ENCODE results near the gene SAA4. TPM values are rescaled to one million over a fixed set of nuclear protein-coding genes. Genes with fewer than 3 reads are reported as not detected.
"Not testable (repeated sequence)": the region's sequence is repeated elsewhere in the genome, so short reads cannot be mapped to it uniquely, and the experiment has no call there.

Gene SAA4
- total RNA-seq, 6 experiments from 2014 or later = 798 to 1,388 (median 1,016) TPM

- no CpG with 5 or more reads among the region's 5 CpGs for WGBS (ENCODE audit: insufficient coverage, low coverage, low lambda C conversion rate, missing lambda C conversion rate)
- H3K36me3 ChIP-seq = no peaks in the 10 kb centered on the region
- H3K27me3 ChIP-seq = no peaks in the 10 kb centered on the region
- no peak overlapping the region for H3K27ac ChIP-seq
- peaks cover 0 to 20% (median 7%) of the 10 kb centered on the region in 4 donors for H3K4me1 ChIP-seq
- no peak for DNase-seq
- H3K9me3 ChIP-seq = no peaks in the 10 kb centered on the region
- H3K4me3 ChIP-seq = no peak overlapping the region
- peak in 2 of 4 donors; percentile 13 to 14 for ATAC-seq
- intact Hi-C loops (cut with DNase I) = no loop called here
- no peak for TF ChIP-seq POLR2A (IDR thresholded peaks at IDR 0.05)
- TF ChIP-seq CTCF (IDR thresholded peaks at IDR 0.05) = no peak
Observed at GRCh38 chr11:18221274-18221876, 15.2 kb downstream of the SAA4 start.

GRCh38 chr11:18209058-18209457, 27.5 kb downstream of the SAA4 start:
- ATAC-seq (peak in 1 of 4 donors; percentile 11), DNase-seq (no peak)
- H3K9me3 ChIP-seq = no peaks in the 10 kb centered on the region
- WGBS (ENCODE audit: insufficient coverage, low coverage, low lambda C conversion rate, missing lambda C conversion rate) = 36% methylated on average over 5 of the region's 33 CpGs
- no peak overlapping the region for H3K27ac ChIP-seq
- TF ChIP-seq CTCF (IDR thresholded peaks at IDR 0.05) = no peak
- no peak for TF ChIP-seq POLR2A (IDR thresholded peaks at IDR 0.05)
- no peaks in the 10 kb centered on the region for H3K27me3 ChIP-seq
- no peaks in the 10 kb centered on the region for H3K4me1 ChIP-seq
- no peaks in the 10 kb centered on the region for H3K36me3 ChIP-seq
- intact Hi-C loops (cut with DNase I) = no loop called here
- H3K4me3 ChIP-seq = no peak overlapping the region

- no peaks in the 10 kb centered on the region for H3K36me3 ChIP-seq
- ATAC-seq (peak in 1 of 4 donors; percentile 36), DNase-seq (no peak)
- no peak overlapping the region for H3K4me3 ChIP-seq
- no peaks in the 10 kb centered on the region for H3K9me3 ChIP-seq
- intact Hi-C loops (cut with DNase I) = no loop called here
- no peaks in the 10 kb centered on the region for H3K27me3 ChIP-seq
- no peak overlapping the region for H3K27ac ChIP-seq
- no peak for TF ChIP-seq CTCF (IDR thresholded peaks at IDR 0.05)
- no peak for TF ChIP-seq POLR2A (IDR thresholded peaks at IDR 0.05)
- H3K4me1 ChIP-seq = no peaks in the 10 kb centered on the region
Observed at GRCh38 chr11:18204771-18205170, 31.8 kb downstream of the SAA4 start.

- DNase-seq = no peak
- Histone ChIP-seq H3K4me3 (no peak overlapping the region), H3K36me3 (no peaks in the 10 kb centered on the region), H3K27ac (no peak overlapping the region), H3K4me1 (no peaks in the 10 kb centered on the region), H3K27me3 (no peaks in the 10 kb centered on the region), H3K9me3 (no peaks in the 10 kb centered on the region)
- intact Hi-C loops (cut with DNase I) = no loop called here
- ATAC-seq = no peak
- TF ChIP-seq CTCF (IDR thresholded peaks at IDR 0.05) (no peak), POLR2A (IDR thresholded peaks at IDR 0.05) (no peak)
- WGBS (ENCODE audit: insufficient coverage, low coverage, low lambda C conversion rate, missing lambda C conversion rate) = no CpG with 5 or more reads among the region's 3 CpGs
Observed at GRCh38 chr11:18204220-18204619, 32.4 kb downstream of the SAA4 start.

GRCh38 chr11:18203723-18204122, 32.9 kb downstream of the SAA4 start:
- TF ChIP-seq POLR2A (IDR thresholded peaks at IDR 0.05) (no peak), CTCF (IDR thresholded peaks at IDR 0.05) (peak in 2 of 4 donors; percentile 7 to 14)
- H3K4me3 ChIP-seq = no peak overlapping the region
- no peaks in the 10 kb centered on the region for H3K36me3 ChIP-seq
- no peaks in the 10 kb centered on the region for H3K27me3 ChIP-seq
- ATAC-seq (peak in 2 of 4 donors; percentile 27 to 30), DNase-seq (no peak)
- intact Hi-C loops (cut with DNase I) = no loop called here
- WGBS (ENCODE audit: insufficient coverage, low coverage, low lambda C conversion rate, missing lambda C conversion rate) = 36% methylated on average over 3 of the region's 6 CpGs
- no peaks in the 10 kb centered on the region for H3K9me3 ChIP-seq
- H3K4me1 ChIP-seq = no peaks in the 10 kb centered on the region
- no peak overlapping the region for H3K27ac ChIP-seq

GRCh38 chr11:18197738-18198137, 38.9 kb downstream of the SAA4 start:
- H3K4me3 ChIP-seq; H3K36me3 ChIP-seq; H3K4me1 ChIP-seq; H3K27ac ChIP-seq; H3K27me3 ChIP-seq; intact Hi-C loops (cut with DNase I); H3K9me3 ChIP-seq; DNase-seq; ATAC-seq: not testable (repeated sequence)
- WGBS (ENCODE audit: insufficient coverage, low coverage, low lambda C conversion rate, missing lambda C conversion rate) = 58% methylated on average over 3 of the region's 3 CpGs
